KG1 (cell line): Measurements from ENCODE around the gene PSTPIP1.

ENCODE experiments used
- DNase-seq: peaks from one replicate; lab custom pipeline; 2025; lab: John Stamatoyannopoulos, UW

PSTPIP1 gene

GRCh38 chr15:77019521-77020331 lies 24.8 kb downstream of the PSTPIP1 start:
- no peak for DNase-seq

DNA sequence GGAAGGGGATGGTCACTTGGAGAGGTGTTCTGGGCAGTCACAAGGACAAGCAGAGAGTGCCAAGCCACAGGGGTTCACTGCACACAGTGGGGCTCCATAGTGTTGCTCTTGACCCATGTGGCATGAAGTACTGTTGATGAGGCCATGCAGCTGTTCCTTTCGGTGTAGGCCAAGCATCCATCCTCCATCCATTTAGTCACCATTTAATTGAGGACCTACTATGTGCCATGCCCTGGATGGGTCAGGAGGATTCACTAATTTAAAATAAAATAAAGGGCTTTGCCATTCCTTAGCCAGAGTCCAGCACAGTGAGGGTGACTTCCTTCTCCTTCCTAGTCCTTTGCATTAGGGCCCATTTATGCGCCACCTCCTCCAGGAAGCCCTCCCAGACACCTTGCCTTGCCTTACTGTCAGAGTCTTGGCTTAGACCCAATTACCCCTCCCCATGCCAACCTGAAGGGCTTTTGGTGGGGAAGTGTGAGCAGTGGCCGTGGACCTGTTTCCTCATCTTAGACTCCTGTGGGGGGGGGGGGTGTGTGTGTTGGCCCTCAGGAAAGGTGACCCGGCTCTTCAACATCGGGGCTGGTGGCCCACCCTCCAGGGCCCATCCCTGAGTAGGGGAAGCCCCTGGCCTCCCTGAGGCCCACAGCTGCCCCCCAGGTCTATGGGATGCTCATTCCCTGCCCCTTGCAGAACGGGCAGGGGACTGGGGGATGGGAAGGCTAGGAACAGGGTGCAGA lies 25.6 kb downstream of the PSTPIP1 start:
- no peak for DNase-seq

DNA sequence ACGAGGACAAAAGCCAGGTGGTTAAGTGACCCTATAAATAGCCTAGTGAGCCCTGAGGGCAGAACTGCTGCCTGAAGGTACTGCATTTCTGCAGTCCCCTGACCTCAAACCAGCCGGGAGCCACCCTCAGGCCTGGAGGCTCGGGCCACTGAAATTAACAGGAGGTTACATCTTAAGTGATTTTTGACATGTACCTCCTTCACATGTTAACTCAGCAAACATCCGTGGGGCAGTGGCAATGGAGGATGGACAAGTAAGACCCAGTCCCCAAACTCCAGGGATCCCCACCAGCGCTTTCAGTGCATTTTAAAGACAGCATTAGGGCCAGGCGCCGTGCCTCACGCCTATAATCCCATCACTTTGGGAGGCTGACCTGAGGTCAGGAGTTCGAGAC lies 26.2 kb downstream of the PSTPIP1 start:
- no peak for DNase-seq

DNA sequence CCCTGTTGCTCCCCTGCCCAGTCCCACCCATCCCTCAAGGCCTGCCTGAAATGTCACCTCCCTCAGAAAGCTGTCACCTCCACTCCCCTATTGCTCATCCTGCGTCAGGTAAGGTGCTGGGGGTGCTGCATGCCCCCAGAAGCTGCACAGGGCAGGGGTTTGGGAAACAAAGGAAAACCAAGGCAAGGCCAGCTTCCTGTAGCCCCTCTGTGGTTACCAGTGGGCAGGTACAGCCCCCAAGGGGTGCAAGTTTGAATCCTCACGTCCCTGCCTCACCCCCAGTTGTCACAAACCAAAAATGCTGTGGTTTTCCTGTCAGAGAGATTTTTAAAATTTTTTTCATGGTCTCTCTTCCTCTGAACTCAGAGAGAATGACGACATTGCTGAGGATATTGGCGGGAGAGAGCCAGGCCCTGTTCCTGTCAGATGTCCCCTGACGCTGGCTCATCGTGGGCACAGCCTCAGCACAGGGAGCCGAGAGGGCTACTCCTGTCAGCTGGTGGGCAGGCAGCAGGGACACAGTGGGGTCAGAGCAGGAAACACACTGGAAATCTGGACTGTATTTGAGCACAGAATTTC lies 27.0 kb downstream of the PSTPIP1 start:
- DNase-seq, result no peak

GRCh38 chr15:77022646-77023575 lies 28.0 kb downstream of the PSTPIP1 start:
- DNase-seq, result no peak

DNA sequence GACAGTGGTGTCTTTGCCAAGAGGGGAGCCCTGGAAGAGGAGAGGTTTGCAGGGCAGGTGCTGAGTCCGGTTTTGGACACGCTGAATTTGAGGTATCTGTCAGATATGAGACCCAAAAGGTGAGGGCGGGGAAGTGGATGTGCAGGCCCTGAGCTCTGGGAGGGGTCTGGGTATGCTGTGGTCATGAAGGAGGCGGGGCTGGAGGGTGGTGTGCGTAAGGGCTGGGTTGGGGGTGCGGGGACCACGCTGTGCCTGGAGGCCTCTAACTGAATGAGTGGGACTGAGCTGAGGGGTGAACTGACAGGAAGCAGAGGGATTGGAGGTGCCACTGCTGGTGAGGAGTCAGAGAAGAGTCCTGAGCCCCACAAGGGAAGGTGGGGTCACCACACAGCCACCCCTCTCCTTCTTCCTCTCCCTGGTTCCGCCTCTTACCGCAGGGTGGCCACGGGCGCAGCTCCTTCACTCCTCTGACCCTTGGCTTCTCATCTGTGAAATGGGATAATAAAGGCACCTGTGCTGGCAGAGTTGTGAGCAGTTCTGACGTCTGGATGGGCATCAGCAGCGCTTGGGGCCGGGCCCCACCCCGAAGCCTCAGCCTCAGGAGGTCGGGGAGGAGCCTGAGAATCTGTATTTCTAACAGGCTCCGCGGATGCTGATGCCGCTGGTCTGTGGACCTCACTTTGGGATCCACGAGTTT lies 28.8 kb downstream of the PSTPIP1 start:
- no peak for DNase-seq

GRCh38 chr15:77024273-77025082 lies 29.6 kb downstream of the PSTPIP1 start:
- DNase-seq, result peak; percentile 11

DNA sequence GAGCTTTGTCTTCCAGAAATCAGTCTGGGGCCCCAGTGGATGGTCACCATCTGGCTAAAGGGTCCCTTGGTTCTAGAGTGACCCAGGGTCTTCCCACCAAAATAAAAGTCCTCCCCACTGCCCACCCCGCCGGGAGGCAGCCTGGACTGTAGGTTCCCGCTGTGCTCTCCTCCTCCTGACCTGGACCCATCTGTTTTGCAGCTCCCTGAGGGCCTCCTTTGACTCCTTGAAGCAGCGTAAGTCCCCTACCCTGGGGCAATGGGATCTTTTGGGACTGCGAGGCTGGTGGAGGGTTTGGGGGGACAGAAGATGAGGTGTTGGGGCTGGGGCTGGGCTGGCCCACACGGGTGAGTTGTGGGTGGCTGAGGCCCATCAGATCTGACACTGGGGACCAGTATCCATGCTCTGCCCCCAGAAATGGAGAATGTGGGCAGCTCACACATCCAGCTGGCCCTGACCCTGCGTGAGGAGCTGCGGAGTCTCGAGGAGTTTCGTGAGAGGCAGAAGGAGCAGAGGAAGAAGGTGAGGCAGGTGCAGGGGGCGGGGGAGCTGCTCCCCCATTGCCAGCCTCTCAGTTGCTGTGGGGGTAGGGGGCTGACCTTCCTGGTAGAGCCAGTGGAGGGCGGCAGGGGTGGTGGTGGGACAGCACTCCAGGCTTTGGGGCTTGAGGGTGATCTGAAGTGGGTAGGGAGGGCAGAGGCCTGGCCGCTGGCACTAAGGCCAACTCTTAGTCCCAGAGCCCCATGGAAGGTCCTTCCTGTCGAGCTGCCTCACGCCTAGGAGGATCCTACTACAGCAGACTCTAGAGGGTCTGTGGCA lies 30.4 kb downstream of the PSTPIP1 start:
- no peak for DNase-seq

- no peak for DNase-seq
These were observed 31.1 kb downstream of the PSTPIP1 start for GRCh38 chr15:77025941-77026411.

DNA sequence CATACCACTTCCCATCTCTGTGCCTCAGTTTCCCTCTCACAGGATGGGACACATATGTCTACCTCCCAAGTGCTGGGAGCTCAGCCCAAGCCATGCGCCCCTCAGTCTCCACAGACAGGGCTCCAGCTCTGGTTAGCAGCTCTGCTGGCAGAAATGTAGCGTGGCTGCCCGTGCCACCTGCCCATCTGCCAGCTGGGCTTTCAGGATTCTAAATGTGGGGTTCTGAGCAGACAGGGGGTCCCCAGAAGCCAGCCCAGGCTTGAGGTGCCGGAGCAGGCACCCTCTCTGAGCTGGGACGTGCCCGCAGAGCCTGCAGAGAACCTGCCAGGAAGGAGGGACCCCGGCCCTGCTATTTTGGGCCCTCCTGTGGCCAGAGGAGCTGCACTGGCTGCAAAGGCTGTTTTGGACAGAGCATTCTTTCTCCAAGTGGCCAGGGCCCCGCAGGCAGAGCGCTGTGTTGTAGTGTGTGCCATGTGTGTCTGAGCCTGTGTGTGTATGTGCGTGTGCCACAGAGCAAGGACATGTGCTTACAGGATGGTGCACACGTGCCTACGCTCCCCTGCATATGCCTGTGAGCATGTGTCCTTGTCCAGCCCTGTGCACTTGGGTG lies 31.7 kb downstream of the PSTPIP1 start:
- no peak for DNase-seq

DNA sequence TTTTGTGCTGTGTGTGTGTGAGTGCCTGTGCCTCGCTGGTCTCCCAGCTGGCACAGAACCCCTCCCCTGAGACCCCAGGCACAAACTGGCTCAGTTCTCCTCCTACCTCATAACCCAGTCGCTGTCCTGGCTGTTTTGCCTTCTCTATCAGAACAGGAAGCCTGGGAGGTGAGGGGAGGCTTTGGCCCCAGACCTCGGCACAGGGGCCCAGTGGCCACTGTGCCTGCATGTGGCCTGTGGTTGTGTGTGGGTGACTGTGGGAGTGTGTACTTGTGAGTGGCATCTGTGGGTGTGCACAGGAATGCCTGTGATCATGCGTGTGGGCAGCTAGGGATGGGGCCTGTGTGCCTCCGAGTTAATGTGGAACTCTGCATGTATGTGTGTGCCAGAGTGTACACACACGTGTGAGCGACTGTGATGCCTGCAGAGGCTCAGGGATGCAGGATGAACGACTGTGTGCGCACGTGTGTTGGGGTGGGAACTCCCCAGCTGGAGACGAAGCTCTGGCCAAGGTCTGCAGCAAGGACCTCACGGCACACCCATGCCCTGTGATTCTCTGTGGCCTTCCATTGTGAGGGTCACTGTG lies 32.3 kb downstream of the PSTPIP1 start:
- DNase-seq, result no peak

- DNase-seq, result no peak
These were observed 32.9 kb downstream of the PSTPIP1 start for GRCh38 chr15:77027697-77028450.

GRCh38 chr15:77028451-77029165 lies 33.7 kb downstream of the PSTPIP1 start:
- no peak for DNase-seq

DNA sequence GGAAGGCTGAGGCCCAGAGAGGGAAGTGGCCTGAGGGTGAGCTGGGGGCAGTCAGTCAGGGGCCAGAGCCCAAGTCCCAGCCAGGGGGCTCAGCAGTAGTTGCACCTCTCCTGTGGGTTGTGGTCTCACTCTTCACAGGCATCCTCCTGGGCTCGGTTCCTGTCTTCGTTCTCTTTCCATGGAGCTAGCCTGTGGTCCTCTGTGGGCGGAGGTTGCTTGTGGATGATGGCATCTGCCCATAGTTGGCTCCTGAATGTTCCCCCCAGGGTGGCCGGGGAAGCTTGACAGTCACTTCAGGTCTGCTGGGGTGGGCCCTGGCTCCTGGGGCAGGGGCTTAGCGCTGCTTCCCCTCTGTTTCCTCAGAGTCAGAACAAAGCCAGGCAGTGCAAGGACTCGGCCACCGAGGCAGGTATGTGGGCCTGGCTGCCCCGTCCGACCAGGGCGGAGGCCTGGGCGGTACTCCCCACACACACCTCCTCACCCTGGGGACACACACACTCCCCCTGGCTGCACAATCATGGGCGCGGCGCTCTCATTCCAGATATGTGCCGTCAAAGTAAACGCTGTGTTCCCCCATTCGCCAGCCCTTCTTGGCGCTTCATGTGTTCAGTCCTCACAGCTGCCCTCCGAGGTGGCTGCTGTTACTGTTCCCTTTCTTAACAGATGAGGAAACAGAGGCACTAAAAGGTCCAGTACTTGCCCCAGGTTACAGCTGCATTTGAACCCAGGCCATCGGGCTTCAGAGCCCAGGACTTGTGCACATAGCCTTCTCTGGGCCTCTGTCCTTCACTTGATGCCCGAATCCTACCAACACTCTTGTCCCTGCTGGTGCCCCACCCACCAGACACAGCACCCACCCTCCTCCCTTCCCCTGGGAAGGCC lies 34.5 kb downstream of the PSTPIP1 start:
- DNase-seq, result no peak

- no peak for DNase-seq
These were observed 35.4 kb downstream of the PSTPIP1 start for GRCh38 chr15:77030048-77030927.
